H1 (cell line): ENCODE measurements around the gene HEPHL1. TPM values are rescaled to one million over a fixed set of nuclear protein-coding genes. Genes with fewer than 3 reads are reported as not detected.

Experiments used
- CTCF ChIA-PET: fragments of 300-600 bp; sonication (Branson Sonifier 250); formaldehyde crosslinking; loops from one replicate; lab custom pipeline; 2021; ENCODE audit not compliant: partially characterized antibody; lab: Charles Lee
- POLR2A ChIA-PET: fragments of 300-600 bp; sonication (Branson Sonifier 250); formaldehyde crosslinking; loops from one replicate; lab custom pipeline; 2021; ENCODE audit warnings: inconsistent platforms; ENCODE audit not compliant: partially characterized antibody; lab: Charles Lee
- DNase-seq, 2 experiments: peaks; one replicate each; pipeline versions ENCODE4 v3.0.0 to v3.0.0-alpha.2; 2010 to 2022; ENCODE audit warnings: low spot score in 2 of 2, low read depth in 1 of 2, mixed read lengths in 1 of 2
- FAIRE-seq: peaks from 2 replicates; lab custom pipeline; 2011; peaks lifted over from hg19 to GRCh38; lab: Jason Lieb, UNC
- H2AFZ ChIP-seq: 2 replicates; pipeline ENCODE4 v1.8.1; 2012; ENCODE audit warnings: low read length, inconsistent platforms
- H2AK5ac ChIP-seq: 2 replicates; pipeline ENCODE4 v1.6.1; 2013; ENCODE audit warnings: low read depth, low read length
- H2BK120ac ChIP-seq: replicated peaks from 2 replicates; pipeline ENCODE3; 2013; ENCODE audit warnings: low read depth, low read length, inconsistent platforms
- H2BK12ac ChIP-seq: 2 replicates; pipeline ENCODE4 v1.6.1; 2013; ENCODE audit warnings: low read depth, low read length
- H2BK15ac ChIP-seq: 2 replicates; pipeline ENCODE4 v1.6.1; 2013; ENCODE audit warnings: low read length
- H2BK20ac ChIP-seq: 2 replicates; pipeline ENCODE4 v1.6.1; 2013; ENCODE audit warnings: low read length
- H2BK5ac ChIP-seq: 2 replicates; pipeline ENCODE4 v1.6.1; 2013; ENCODE audit warnings: low read depth, low read length
- H3K14ac ChIP-seq: 2 replicates; pipeline ENCODE4 v1.6.1; 2013; ENCODE audit warnings: inconsistent platforms; ENCODE audit not compliant: insufficient read length
- H3K18ac ChIP-seq: 2 replicates; pipeline ENCODE4 v1.6.1; 2013; ENCODE audit warnings: low read length; ENCODE audit errors: extremely low read depth
- H3K23ac ChIP-seq: 2 replicates; pipeline ENCODE4 v1.6.1; 2013; ENCODE audit warnings: inconsistent platforms; ENCODE audit not compliant: insufficient read length
- H3K23me2 ChIP-seq: 2 replicates; pipeline ENCODE4 v1.6.1; 2013; ENCODE audit warnings: low read depth, low read length
- H3K27ac ChIP-seq: 2 replicates; pipeline ENCODE4 v1.6.1; 2011; ENCODE audit warnings: low read depth, low read length, inconsistent platforms
- H3K27me3 ChIP-seq, 4 experiments: replicated peaks in 1 of 4; 1 replicate in 1 of 4; 2 replicates in 3 of 4; pipeline versions ENCODE4 v1.6.1 to v1.8.1; 2011 to 2013; ENCODE audit warnings: low read length in 3 of 4, mild to moderate bottlenecking in 3 of 4, inconsistent platforms in 2 of 4, mixed read lengths in 2 of 4, moderate library complexity in 1 of 4; ENCODE audit not compliant: control insufficient read depth in 3 of 4, insufficient read depth in 3 of 4; ENCODE audit errors: extremely low read depth in 1 of 4
- H3K36me3 ChIP-seq, 4 experiments: 2 replicates each; pipeline versions ENCODE4 v1.6.1 to v1.8.1; 2011 to 2013; ENCODE audit warnings: mild to moderate bottlenecking in 4 of 4, low read length in 3 of 4, moderate library complexity in 2 of 4, control low read depth in 1 of 4, inconsistent platforms in 1 of 4; ENCODE audit not compliant: insufficient read depth in 4 of 4, control insufficient read depth in 2 of 4
- H3K4ac ChIP-seq: replicated peaks from 2 replicates; pipeline ENCODE3; 2013; ENCODE audit warnings: low read length, low read depth, mixed read lengths, inconsistent platforms; ENCODE audit not compliant: insufficient read length
- H3K4me1 ChIP-seq, 4 experiments: replicated peaks in 1 of 4; 1 replicate in 1 of 4; 2 replicates in 3 of 4; pipeline versions ENCODE4 v1.6.1 to v1.8.1; 2011 to 2013; ENCODE audit warnings: low read length in 3 of 4, inconsistent platforms in 2 of 4, mixed read lengths in 1 of 4; ENCODE audit not compliant: insufficient read depth in 4 of 4, control insufficient read depth in 3 of 4
- H3K4me2 ChIP-seq, 2 experiments: 2 replicates each; pipeline versions ENCODE4 v1.6.1 to v1.8.1; 2011 to 2013; ENCODE audit warnings: low read depth in 2 of 2, low read length in 2 of 2, control low read depth in 1 of 2, inconsistent platforms in 1 of 2, mild to moderate bottlenecking in 1 of 2; ENCODE audit not compliant: insufficient read depth in 1 of 2
- H3K4me3 ChIP-seq, 4 experiments: fragments of 200-600, 300-600 bp in 1 of 4; sonication (generic), shearing (Covaris generic), sonication (Bioruptor Twin) in 1 of 4; 2 replicates each; pipeline versions ENCODE4 v1.5.1 to v1.8.1; 2011 to 2016; ENCODE audit warnings: low read length in 4 of 4, low read depth in 3 of 4, control low read depth in 2 of 4, inconsistent platforms in 2 of 4, mild to moderate bottlenecking in 2 of 4, mixed read lengths in 1 of 4, moderate library complexity in 1 of 4; ENCODE audit not compliant: insufficient read depth in 2 of 4; ENCODE audit errors: extremely low read depth in 1 of 4
- H3K56ac ChIP-seq: replicated peaks from 2 replicates; pipeline ENCODE3; 2013; ENCODE audit warnings: low read depth, mild to moderate bottlenecking, mixed read lengths, low read length, inconsistent platforms; ENCODE audit not compliant: insufficient read length
- H3K79me1 ChIP-seq: 2 replicates; pipeline ENCODE4 v1.6.1; 2013; ENCODE audit warnings: low read depth, low read length, control low read depth
- H3K79me2 ChIP-seq, 2 experiments: 2 replicates each; pipeline versions ENCODE4 v1.6.1 to v1.8.1; 2012 to 2013; ENCODE audit warnings: low read length in 2 of 2, mild to moderate bottlenecking in 2 of 2, inconsistent platforms in 1 of 2; ENCODE audit not compliant: insufficient read depth in 2 of 2, control insufficient read depth in 1 of 2
- H3K9ac ChIP-seq, 4 experiments: replicated peaks in 1 of 4; 1 replicate in 1 of 4; 2 replicates in 3 of 4; pipeline versions ENCODE4 v1.6.1 to v1.8.1; 2011 to 2013; ENCODE audit warnings: low read depth in 3 of 4, low read length in 3 of 4, control low read depth in 2 of 4, mild to moderate bottlenecking in 2 of 4, moderate library complexity in 2 of 4, inconsistent platforms in 1 of 4; ENCODE audit errors: extremely low read depth in 1 of 4
- H3K9me3 ChIP-seq, 2 experiments: 2 replicates each; pipeline versions ENCODE4 v1.6.1 to v1.8.1; 2012 to 2013; ENCODE audit warnings: mild to moderate bottlenecking in 2 of 2, moderate library complexity in 2 of 2, control low read depth in 1 of 2, inconsistent platforms in 1 of 2, low read depth in 1 of 2, low read length in 1 of 2, mixed read lengths in 1 of 2; ENCODE audit not compliant: insufficient read depth in 2 of 2
- H4K20me1 ChIP-seq, 2 experiments: replicated peaks in 1 of 2; 2 replicates each; pipeline versions ENCODE3 to v1.8.1; 2011 to 2013; ENCODE audit warnings: inconsistent platforms in 2 of 2, low read length in 2 of 2, mild to moderate bottlenecking in 1 of 2; ENCODE audit not compliant: insufficient read depth in 2 of 2, control insufficient read depth in 1 of 2
- H4K5ac ChIP-seq: 2 replicates; pipeline ENCODE4 v1.6.1; 2013; ENCODE audit warnings: low read length, low read depth, mixed read lengths, inconsistent platforms; ENCODE audit not compliant: insufficient read length
- H4K8ac ChIP-seq: 2 replicates; pipeline ENCODE4 v1.8.0; 2013; ENCODE audit warnings: mild to moderate bottlenecking, moderate library complexity, low read length, inconsistent platforms; ENCODE audit not compliant: insufficient read depth; ENCODE audit errors: extremely low read depth
- H4K91ac ChIP-seq: replicated peaks from 2 replicates; pipeline ENCODE3; 2013; ENCODE audit warnings: low read length, mixed read lengths, inconsistent platforms; ENCODE audit not compliant: insufficient read length
- CEBPB ChIP-seq: IDR thresholded peaks from 2 replicates; pipeline ENCODE4 v1.6.1; 2012; ENCODE audit warnings: low read depth, low read length
- EGR1 ChIP-seq: IDR thresholded peaks from 2 replicates; pipeline ENCODE4 v1.6.1; 2011; ENCODE audit warnings: low read depth, low read length, borderline replicate concordance
- KDM4A ChIP-seq: IDR thresholded peaks from one replicate; pipeline ENCODE4 v1.7.1; 2012; ENCODE audit warnings: low read depth, mild to moderate bottlenecking, moderate library complexity, low read length, inconsistent platforms; ENCODE audit not compliant: severe bottlenecking
- MAFK ChIP-seq: IDR thresholded peaks from 2 replicates; pipeline ENCODE4 v1.6.1; 2012; ENCODE audit warnings: low read depth, mild to moderate bottlenecking, improper control_type of control experiment, low read length
- NRF1 ChIP-seq: IDR thresholded peaks from 2 replicates; pipeline ENCODE4 v1.6.1; 2011; ENCODE audit warnings: mild to moderate bottlenecking, low read depth, low read length, improper control_type of control experiment
- POLR2AphosphoS5 ChIP-seq: IDR thresholded peaks from 2 replicates; pipeline ENCODE4 v1.6.1; 2011; ENCODE audit warnings: low read depth, low read length
- RBBP5 ChIP-seq: IDR thresholded peaks from 2 replicates; pipeline ENCODE4 v1.7.1; 2012; ENCODE audit warnings: low read depth, mild to moderate bottlenecking, inconsistent platforms, low read length, moderate library complexity, borderline replicate concordance
- RFX5 ChIP-seq: IDR thresholded peaks from 2 replicates; pipeline ENCODE4 v1.6.1; 2011; ENCODE audit warnings: low read depth, low read length, improper control_type of control experiment, borderline replicate concordance
- SAP30 ChIP-seq: fragments of 300-600 bp; sonication (generic); IDR thresholded peaks from 2 replicates; pipeline ENCODE4 v1.7.1; 2012; ENCODE audit warnings: low read length, moderate library complexity, mild to moderate bottlenecking, inconsistent platforms; ENCODE audit not compliant: insufficient read depth, insufficient replicate concordance
- SUZ12 ChIP-seq: fragments of 200-600 bp; sonication (generic); IDR thresholded peaks from 2 replicates; pipeline ENCODE4 v1.6.1; 2012; ENCODE audit warnings: mild to moderate bottlenecking, inconsistent platforms, low read length, moderate library complexity, mixed read lengths
- TCF12 ChIP-seq: IDR thresholded peaks from 2 replicates; pipeline ENCODE4 v1.6.1; 2011; ENCODE audit warnings: low read depth, mild to moderate bottlenecking, low read length
- WGBS, 2 experiments: shearing (Covaris generic) in 1 of 2; methylation state at CpG; one replicate each; pipeline versions ENCODE4 v1.1.6 to v1.1.7; 2013 to 2015; ENCODE audit warnings: low lambda C conversion rate in 2 of 2, mixed read lengths in 2 of 2, inconsistent platforms in 1 of 2, low coverage in 1 of 2, missing lambda C conversion rate in 1 of 2; ENCODE audit not compliant: insufficient replicate concordance in 2 of 2, insufficient coverage in 1 of 2, insufficient read length in 1 of 2; ENCODE audit errors: extremely low coverage in 1 of 2, missing lambda C conversion rate in 1 of 2; 5-methylcytosine and 5-hydroxymethylcytosine counted together
- polyA plus RNA-seq, 7 experiments: library from polyadenylated mRNA; depleted of rRNA in 3 of 7; stranded (reverse) in 5 of 7; unstranded in 2 of 7; fragments of >200 nt in 5 of 7; fragments of 200-250 nt in 2 of 7; gene quantifications; 1 replicate in 5 of 7; 2 replicates in 1 of 7; 4 replicates in 1 of 7; pipeline versions ENCODE4 v1.2.1 to v1.2.3, GENCODE V29; 2011 to 2013; ENCODE audit warnings: missing spikeins in 2 of 7, mixed read lengths in 2 of 7
- total RNA-seq: library from RNA; stranded (reverse); fragmentation: NEBNext Ultra II Directional; extraction: Animal tissue kit (Norgen Biotek cat#: 25700); gene quantifications from 2 replicates; pipeline ENCODE4 v1.2.1, GENCODE V29; 2021

HEPHL1 gene
- total and polyA plus RNA-seq, 2 of the 8 experiments (the other 6 are each of a cell fraction or from before 2014, with no cell fraction given): 0.09 to 0.11 TPM

GRCh38 chr11:94148189-94148588 lies 127.0 kb downstream of the HEPHL1 start:
- Histone ChIP-seq H3K23me2 (no peaks in the 10 kb centered on the region), H2BK120ac (no peak overlapping the region), H3K9ac (no peak overlapping the region), H3K36me3 (peaks cover 0 to 4% (median 0%) of the 10 kb centered on the region in 4 experiments; a peak in 2 of 8 replicates), H3K79me2 (peaks cover 57 to 100% of the 10 kb centered on the region in 2 experiments), H4K8ac (no peak overlapping the region), H3K27me3 (no peaks in the 10 kb centered on the region), H4K91ac (no peak overlapping the region), H2BK5ac (no peak overlapping the region), H2AFZ (no peak overlapping the region), H3K4ac (no peak overlapping the region), H2BK15ac (no peak overlapping the region), H3K27ac (no peak overlapping the region), H4K20me1 (peaks cover 33 to 50% of the 10 kb centered on the region in 2 experiments), H3K4me2 (no peak overlapping the region), H2BK20ac (no peak overlapping the region), H4K5ac (no peak overlapping the region), H2AK5ac (no peak overlapping the region), H3K9me3 (no peaks in the 10 kb centered on the region), H3K14ac (no peak overlapping the region), H3K56ac (no peak overlapping the region), H3K4me3 (no peak overlapping the region), H3K23ac (no peak overlapping the region), H3K18ac (no peak overlapping the region), H2BK12ac (no peak overlapping the region), H3K79me1 (peaks cover 35% of the 10 kb centered on the region), H3K4me1 (peaks cover 9 to 34% (median 16%) of the 10 kb centered on the region in 4 experiments)
- ChIA-PET POLR2A (no interaction called here), CTCF (interaction anchor here (0.9 kb wide), 1 partner anchor 357 kb away, joined by 5 read pairs; no protein-coding TSS in a partner anchor)
- no peak for DNase-seq
- no peak for FAIRE-seq
- no peak for TF ChIP-seq SUZ12
- TF ChIP-seq SAP30: no peak
- TF ChIP-seq MAFK: no peak
- no peak for TF ChIP-seq TCF12
- no peak for TF ChIP-seq CEBPB
- no peak for TF ChIP-seq POLR2AphosphoS5
- no peak for TF ChIP-seq RFX5
- no peak for TF ChIP-seq NRF1
- TF ChIP-seq EGR1: no peak
- TF ChIP-seq KDM4A: no peak
- TF ChIP-seq RBBP5: no peak
- WGBS, 2 experiments: 87% methylated on average over 2 of the region's 2 CpGs; no CpG with 5 or more reads in 1 of the 2 experiments
